ENCODE data around the gene LRAT.
"Not testable (repeated sequence)": the region's sequence is repeated elsewhere in the genome, so short reads cannot be mapped to it uniquely, and the experiment has no call there.

The LRAT gene

DNA sequence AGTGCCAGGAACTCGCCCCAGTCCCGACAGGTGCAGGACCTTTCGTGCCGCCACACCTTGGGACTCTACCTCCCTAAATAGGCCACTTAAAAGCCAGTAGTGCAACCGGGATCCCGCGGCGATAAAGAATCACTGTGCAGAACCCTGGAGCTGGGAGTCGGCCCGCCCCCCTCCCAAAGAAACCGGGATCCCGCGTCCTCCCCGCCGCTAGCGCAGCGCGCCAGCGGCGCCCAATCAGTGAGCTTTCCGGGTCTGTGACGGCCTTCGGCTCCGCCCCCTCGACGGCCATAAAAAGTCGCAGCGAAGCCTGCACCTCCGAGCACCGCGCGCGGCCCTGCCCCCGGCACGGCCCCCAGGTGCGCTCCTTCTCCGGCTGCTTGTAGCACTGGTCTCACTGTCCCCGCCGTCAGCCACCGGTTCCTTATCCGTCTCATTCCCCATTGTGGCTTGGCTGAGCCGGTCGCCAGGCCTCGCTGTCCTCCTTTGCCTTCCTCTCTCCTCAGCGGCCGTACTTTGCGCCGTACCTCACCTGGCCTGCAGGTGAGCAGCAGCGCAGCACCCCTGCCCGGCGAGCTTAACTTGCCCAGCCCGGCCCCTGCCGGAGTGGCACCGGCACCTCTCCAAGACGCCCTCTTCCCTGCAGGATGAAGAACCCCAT is at the start of gene LRAT:
Gene LRAT, plus strand, starts transcription at position 318 of the 658 bp plus-strand sequence. Its CDS starts 327 bp downstream, at position 645.
- FAIRE-seq = no peak
- DNase-seq (ENCODE audit: low spot score) = no peak

DNA sequence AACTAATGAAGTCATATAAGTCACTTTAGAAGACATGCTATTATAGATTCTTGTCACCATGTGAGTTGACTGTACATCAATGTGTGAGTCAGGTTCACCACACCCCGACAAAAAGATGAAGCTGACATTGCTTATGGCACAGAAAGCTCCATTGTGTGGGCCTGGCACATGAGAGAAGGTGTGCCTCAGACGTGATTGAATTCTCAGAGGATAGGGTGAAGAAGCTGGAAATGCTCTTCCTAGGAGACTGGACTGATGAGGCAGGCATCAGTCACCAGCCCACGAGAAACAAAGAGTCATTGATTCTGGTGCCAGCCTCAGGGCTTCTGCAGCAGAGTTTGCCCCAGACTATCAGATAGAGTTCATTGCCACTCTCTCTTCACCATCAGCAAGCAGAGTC is 35.9 kb upstream of the LRAT start:
- FAIRE-seq = no peak
- no peak for DNase-seq (ENCODE audit: low spot score)

DNA sequence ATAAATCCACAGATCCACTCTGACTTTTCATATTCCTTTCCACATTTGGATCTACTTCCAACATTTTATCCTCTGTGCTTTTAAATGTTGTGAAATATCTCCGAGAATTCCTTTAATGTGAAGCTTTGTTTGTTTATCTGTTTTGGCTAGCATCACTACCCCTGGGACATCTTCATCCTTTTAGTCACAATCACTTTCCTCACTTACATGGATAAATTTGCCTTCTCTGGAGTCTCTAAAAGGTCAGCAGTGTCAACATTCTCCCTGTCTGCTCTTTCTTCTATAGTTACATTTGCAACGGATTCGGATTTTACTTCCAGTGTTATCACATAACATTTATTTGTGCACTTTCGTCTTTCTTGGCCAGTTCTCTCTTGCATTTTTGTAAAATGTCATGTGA is 34.2 kb upstream of the LRAT start:
- no peak for FAIRE-seq
- DNase-seq (ENCODE audit: low spot score) = no peak

DNA sequence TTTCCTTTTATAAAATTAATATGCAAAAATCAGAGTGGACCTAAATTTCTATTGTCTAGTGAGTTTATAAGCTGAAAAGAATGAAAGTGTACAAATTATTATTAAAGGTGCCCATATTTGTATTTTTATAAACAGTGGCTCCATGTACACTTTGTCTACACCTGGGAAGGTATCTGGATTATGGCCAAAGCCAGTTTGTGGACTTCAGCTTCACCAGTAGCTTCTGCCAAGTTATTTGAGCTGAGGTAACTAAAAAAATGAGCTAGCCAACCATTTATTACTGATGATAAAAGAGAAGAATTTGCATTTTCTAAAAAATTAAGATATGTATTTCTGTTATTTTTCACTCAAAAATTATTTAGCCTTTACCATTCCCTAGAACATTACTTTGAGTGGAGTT is 32.3 kb upstream of the LRAT start:
- DNase-seq (ENCODE audit: low spot score) (no peak), FAIRE-seq (no peak)

- DNase-seq (ENCODE audit: low spot score) (no peak), FAIRE-seq (no peak)
Measured at GRCh38 chr4:154714339-154715040, 29.3 kb upstream of the LRAT start.

DNA sequence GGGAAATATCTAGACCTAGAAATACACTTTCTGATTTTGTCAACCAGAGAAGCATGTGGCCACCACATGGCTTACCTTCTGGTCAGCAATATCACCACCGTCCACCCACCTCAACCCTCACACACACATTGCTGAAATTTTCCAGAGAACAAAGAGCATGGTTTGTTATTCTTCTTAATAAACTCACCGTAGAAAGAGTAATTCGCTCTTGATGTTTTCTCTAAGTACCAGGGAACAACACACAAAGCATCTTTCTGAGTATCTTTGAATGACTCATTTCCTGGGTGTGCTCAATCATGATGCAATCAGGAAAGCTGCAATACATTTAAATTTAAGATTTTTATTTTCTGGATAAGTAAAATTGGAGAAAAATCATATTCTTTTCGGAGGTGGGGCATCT is 24.7 kb upstream of the LRAT start:
- FAIRE-seq (no peak), DNase-seq (ENCODE audit: low spot score) (no peak)

- DNase-seq (ENCODE audit: low spot score) (peak; percentile 83), FAIRE-seq (peak; percentile 90)
Measured at GRCh38 chr4:154720123-154720522, 23.7 kb upstream of the LRAT start.

GRCh38 chr4:154720618-154721267 is 23.1 kb upstream of the LRAT start:
- no peak for FAIRE-seq
- no peak for DNase-seq (ENCODE audit: low spot score)

GRCh38 chr4:154722262-154722661 is 21.5 kb upstream of the LRAT start:
- DNase-seq (ENCODE audit: low spot score) (no peak), FAIRE-seq (no peak)

GRCh38 chr4:154723601-154724000 is 20.2 kb upstream of the LRAT start:
- FAIRE-seq; DNase-seq (ENCODE audit: low spot score): not testable (repeated sequence)

DNA sequence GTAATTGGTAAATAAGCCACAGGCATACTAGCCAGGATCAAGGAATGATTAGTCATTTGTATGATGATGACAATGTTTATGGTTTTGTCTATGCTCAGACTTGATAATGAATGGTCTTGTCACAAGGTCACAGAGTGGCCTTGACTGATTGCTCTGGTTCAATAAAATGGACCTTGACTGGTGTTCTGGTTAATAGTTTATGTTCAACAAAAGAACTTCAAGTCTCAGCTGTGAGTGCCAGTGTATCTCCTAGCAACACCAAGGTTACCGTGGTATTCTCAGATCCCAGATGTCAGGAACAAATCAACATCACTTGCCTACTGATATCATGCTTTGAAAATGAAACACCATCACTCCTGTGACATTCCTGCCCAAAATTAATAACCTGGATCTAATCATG is 16.3 kb upstream of the LRAT start:
- DNase-seq (ENCODE audit: low spot score) (no peak), FAIRE-seq (no peak)

DNA sequence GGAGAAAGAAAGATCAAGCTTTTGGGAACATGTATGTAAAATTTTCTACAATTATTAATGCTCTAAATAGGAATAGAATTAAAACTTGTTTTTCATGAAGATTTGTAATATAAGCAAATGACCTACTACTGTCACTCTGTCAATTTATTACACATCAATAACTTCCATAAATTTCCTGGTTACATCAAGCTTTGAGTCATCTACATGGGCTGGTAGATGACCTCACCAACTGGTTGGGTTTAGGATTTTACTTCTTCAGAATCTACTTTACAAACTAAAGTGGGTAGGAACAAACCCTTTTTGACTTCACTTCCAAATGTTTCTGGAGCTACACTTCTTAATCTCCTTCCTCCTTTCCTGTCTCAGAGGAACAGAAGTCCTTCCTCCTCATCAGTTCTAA is 12.0 kb upstream of the LRAT start:
- FAIRE-seq (no peak), DNase-seq (ENCODE audit: low spot score) (no peak)

- DNase-seq (ENCODE audit: low spot score) (no peak), FAIRE-seq (no peak)
Measured at GRCh38 chr4:154732669-154733068, 11.1 kb upstream of the LRAT start.

GRCh38 chr4:154736770-154737169 is 7.0 kb upstream of the LRAT start:
- DNase-seq (ENCODE audit: low spot score) (no peak), FAIRE-seq (no peak)

DNA sequence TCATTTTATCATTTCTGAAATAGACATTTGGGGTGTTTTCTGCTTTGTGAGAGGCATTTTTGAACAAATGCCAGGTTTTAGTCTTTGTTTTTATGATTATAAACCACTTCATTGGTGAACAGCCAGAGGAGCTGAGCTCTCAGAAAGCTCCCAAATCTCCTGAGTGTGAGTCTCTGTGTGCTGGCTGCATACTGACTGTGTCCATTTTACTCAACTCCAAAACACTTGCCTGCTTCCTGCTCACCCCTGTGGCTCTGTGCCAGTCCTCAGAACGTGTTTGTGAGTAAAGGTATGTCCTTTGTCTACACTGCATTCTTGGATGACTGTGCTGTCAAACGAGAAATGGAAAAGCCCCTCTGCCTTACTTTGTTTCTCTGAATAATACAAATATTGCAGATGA is 5.4 kb upstream of the LRAT start:
- DNase-seq (ENCODE audit: low spot score) = no peak
- FAIRE-seq = no peak

- FAIRE-seq (no peak), DNase-seq (ENCODE audit: low spot score) (no peak)
Measured at GRCh38 chr4:154739111-154739510, 4.7 kb upstream of the LRAT start.

GRCh38 chr4:154740462-154740861 is 3.3 kb upstream of the LRAT start:
- no peak for DNase-seq (ENCODE audit: low spot score)
- no peak for FAIRE-seq

DNA sequence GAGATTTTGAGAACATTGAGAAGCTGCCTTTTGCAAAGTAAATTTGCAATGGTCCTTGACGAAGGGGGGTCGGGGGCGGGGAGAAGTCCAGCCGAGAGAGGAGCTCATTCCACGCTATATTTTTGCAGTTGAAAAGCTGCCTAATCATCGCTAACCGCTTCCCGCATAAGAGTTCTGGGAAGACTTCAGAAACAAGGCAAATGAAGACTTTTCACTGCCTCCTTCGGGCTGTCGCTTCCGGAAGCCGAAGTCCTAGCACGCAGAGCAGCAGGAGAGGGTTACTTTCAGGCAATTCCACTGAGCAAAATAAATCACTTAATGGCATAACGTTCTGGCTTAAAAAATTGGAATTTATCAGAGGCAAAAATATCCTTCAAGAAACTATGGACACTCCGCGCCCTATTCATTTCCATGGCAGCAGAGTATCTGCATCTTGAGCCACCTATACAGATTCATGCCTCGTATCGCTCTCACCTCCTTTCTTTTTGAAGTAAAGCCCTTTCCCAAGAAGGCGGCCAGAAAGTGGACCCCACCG is 2.6 kb upstream of the LRAT start:
- no peak for FAIRE-seq
- DNase-seq (ENCODE audit: low spot score) = no peak

DNA sequence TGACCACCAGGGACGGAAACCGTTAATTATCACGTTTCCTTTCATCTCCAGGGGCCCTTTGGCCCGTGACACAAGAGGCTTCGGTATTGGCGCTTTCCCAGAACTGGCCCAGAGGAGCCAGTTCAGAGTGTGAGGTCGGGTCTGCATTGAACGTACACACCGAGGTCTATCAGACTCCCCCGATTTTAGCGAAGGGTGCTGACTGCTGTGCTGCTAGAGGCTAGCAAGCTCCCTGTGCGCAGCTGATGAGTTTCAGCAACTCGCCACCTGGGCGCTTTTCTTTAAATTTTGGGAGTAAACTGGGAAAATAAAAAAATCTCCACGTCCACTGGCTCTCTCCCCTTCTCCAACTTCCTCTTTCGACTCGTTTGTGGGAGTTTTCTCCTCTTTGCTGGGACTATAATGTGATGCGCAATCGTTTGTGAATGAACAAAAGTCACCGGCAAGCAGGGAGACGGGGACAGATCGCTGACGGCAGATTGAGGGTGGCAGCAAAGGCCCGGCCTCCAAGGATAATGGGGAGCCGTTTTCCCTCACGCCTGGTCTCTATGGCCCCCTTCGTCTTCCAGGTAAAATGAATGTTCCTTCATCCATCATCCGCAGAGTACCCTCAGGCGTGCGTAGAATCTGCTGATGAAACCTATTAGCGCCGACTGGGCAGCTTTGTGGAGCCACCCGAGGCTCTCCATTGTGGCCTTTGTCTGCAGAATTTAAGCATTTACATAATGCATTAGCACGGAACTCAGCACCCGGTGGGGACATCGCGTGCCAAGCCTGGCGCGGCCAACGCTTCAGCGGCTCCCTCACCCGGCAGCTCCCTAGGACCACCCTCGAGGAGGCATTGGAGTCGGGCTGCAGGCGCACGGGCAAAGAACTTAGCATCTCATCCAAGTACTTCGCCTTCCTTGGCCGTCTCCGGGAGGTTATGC is 1.6 kb upstream of the LRAT start:
- DNase-seq (ENCODE audit: low spot score) (no peak), FAIRE-seq (no peak)

DNA sequence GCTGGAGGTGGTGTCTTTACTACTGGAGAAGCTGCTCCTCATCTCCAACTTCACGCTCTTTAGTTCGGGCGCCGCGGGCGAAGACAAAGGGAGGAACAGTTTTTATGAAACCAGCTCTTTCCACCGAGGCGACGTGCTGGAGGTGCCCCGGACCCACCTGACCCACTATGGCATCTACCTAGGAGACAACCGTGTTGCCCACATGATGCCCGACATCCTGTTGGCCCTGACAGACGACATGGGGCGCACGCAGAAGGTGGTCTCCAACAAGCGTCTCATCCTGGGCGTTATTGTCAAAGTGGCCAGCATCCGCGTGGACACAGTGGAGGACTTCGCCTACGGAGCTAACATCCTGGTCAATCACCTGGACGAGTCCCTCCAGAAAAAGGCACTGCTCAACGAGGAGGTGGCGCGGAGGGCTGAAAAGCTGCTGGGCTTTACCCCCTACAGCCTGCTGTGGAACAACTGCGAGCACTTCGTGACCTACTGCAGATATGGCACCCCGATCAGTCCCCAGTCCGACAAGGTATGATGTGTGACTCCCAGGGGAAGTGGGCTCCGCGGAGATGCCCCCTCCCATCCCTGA is 634 bp downstream of the LRAT start:
- no peak for DNase-seq (ENCODE audit: low spot score)
- no peak for FAIRE-seq

- FAIRE-seq (no peak), DNase-seq (ENCODE audit: low spot score) (no peak)
Measured at GRCh38 chr4:154757713-154758112, 13.9 kb downstream of the LRAT start.
